HCT116 (cell line): Measurements from ENCODE around the gene UTP15. TPM values are rescaled to one million over a fixed set of nuclear protein-coding genes. Genes with fewer than 3 reads are reported as not detected.

Experiments
- ATAC-seq: fragments of 200-7000 bp; cut with Tn5 transposase; 2 replicates; pipeline ENCODE4 v1.9.1; 2020; ENCODE audit warnings: mild to moderate bottlenecking, moderate library complexity
- BruUV-seq: library from RNA; stranded (reverse); fragments of 400-500 nt; replicated peaks from 2 replicates; lab custom pipeline; 2021; lab: Mats Ljungman, UMichigan
- CTCF ChIA-PET: fragments of 300-600 bp; sonication (Branson Sonifier 250); formaldehyde crosslinking; loops from one replicate; lab custom pipeline; 2021; ENCODE audit warnings: antibody characterized with exemption; lab: Charles Lee
- POLR2A ChIA-PET: fragments of 300-600, 350-600 bp; sonication (Branson Sonifier 250); formaldehyde crosslinking; loops from one replicate; lab custom pipeline; 2021; ENCODE audit warnings: antibody characterized with exemption; lab: Charles Lee
- RAD21 ChIA-PET, 2 experiments: fragments of 300-600 bp; sonication (Branson Sonifier 250); formaldehyde crosslinking; loops; one replicate each; lab custom pipeline; 2023; ENCODE audit warnings: low total read pairs in 2 of 2; ENCODE audit not compliant: uncharacterized antibody in 2 of 2, unreplicated experiment in 2 of 2, low non-redundant PET in 1 of 2; lab: Charles Lee
- DNase-seq: peaks from one replicate; pipeline ENCODE4 v3.0.0-alpha.2; 2010; ENCODE audit warnings: low read depth, low spot score
- H2AFZ ChIP-seq: fragments of 200-600 bp; shearing (Covaris generic), sonication (generic); 2 replicates; pipeline ENCODE4 v1.6.1; 2017; ENCODE audit warnings: low read depth, mixed run types, mixed read lengths, antibody characterized with exemption, low read length; ENCODE audit not compliant: poor library complexity, severe bottlenecking
- H3K27ac ChIP-seq: 2 replicates; pipeline ENCODE4 v1.5.1; 2012; ENCODE audit warnings: low read depth, low read length
- H3K27me3 ChIP-seq: fragments of 200-600 bp; sonication (generic); 2 replicates; pipeline ENCODE4 v1.6.1; 2016; ENCODE audit warnings: mixed run types, low read length, mixed read lengths; ENCODE audit not compliant: insufficient read depth
- H3K36me3 ChIP-seq, 2 experiments: fragments of 200-500 bp in 1 of 2; fragments of 200-600 bp in 1 of 2; sonication (Bioruptor generic) in 1 of 2; sonication (generic) in 1 of 2; 2 replicates each; pipeline versions ENCODE4 v1.5.1 to v1.6.1; 2014 to 2016; ENCODE audit warnings: low read length in 2 of 2, inconsistent platforms in 1 of 2, mixed read lengths in 1 of 2, mixed run types in 1 of 2; ENCODE audit not compliant: insufficient read depth in 2 of 2, control insufficient read depth in 1 of 2
- H3K4me1 ChIP-seq, 2 experiments: fragments of 200-600 bp in 1 of 2; sonication (generic) in 1 of 2; 2 replicates each; pipeline versions ENCODE4 v1.5.1 to v1.6.1; 2012 to 2017; ENCODE audit warnings: low read length in 2 of 2, inconsistent platforms in 1 of 2, mild to moderate bottlenecking in 1 of 2, mixed read lengths in 1 of 2, mixed run types in 1 of 2, moderate library complexity in 1 of 2; ENCODE audit not compliant: insufficient read depth in 2 of 2, control insufficient read depth in 1 of 2
- H3K4me2 ChIP-seq: fragments of 200-600 bp; sonication (generic); 2 replicates; pipeline ENCODE4 v1.6.1; 2017; ENCODE audit warnings: mixed run types, low read length, mixed read lengths
- H3K4me3 ChIP-seq, 2 experiments: fragments of 200-600 bp in 1 of 2; sonication (generic) in 1 of 2; replicated peaks in 1 of 2; 2 replicates each; pipeline ENCODE4 v1.5.1; 2011 to 2016; ENCODE audit warnings: low read length in 2 of 2, control low read depth in 1 of 2, low read depth in 1 of 2, mild to moderate bottlenecking in 1 of 2, mixed read lengths in 1 of 2, mixed run types in 1 of 2
- H3K79me2 ChIP-seq: fragments of 200-600 bp; sonication (generic); 2 replicates; pipeline ENCODE4 v1.6.1; 2017; ENCODE audit warnings: mild to moderate bottlenecking, mixed run types, low read length, moderate library complexity, mixed read lengths; ENCODE audit not compliant: insufficient read depth
- H3K9ac ChIP-seq: fragments of 200-600 bp; sonication (generic); 2 replicates; pipeline ENCODE4 v1.6.1; 2016; ENCODE audit warnings: low read length, mixed read lengths
- H3K9me2 ChIP-seq: fragments of 200-600 bp; sonication (generic), shearing (Covaris generic); 2 replicates; pipeline ENCODE4 v1.6.1; 2017; ENCODE audit warnings: mixed run types, mild to moderate bottlenecking, moderate library complexity; ENCODE audit not compliant: insufficient read depth
- H3K9me3 ChIP-seq, 2 experiments: fragments of 200-500 bp in 1 of 2; fragments of 200-600 bp in 1 of 2; sonication (Bioruptor generic) in 1 of 2; sonication (generic) in 1 of 2; 2 replicates each; pipeline ENCODE4 v1.6.1; 2014 to 2017; ENCODE audit warnings: low read length in 2 of 2, mixed read lengths in 2 of 2, inconsistent platforms in 1 of 2, low read depth in 1 of 2, mild to moderate bottlenecking in 1 of 2, mixed run types in 1 of 2, moderate library complexity in 1 of 2; ENCODE audit not compliant: control insufficient read depth in 1 of 2, insufficient read depth in 1 of 2
- H4K20me1 ChIP-seq: fragments of 200-600 bp; sonication (generic), shearing (Covaris generic); 2 replicates; pipeline ENCODE4 v1.6.1; 2017; ENCODE audit warnings: mixed run types, mild to moderate bottlenecking, moderate library complexity; ENCODE audit not compliant: insufficient read depth
- CBX3 ChIP-seq: IDR thresholded peaks from 2 replicates; pipeline ENCODE4 v1.6.1; 2012; ENCODE audit warnings: low read depth
- CEBPB ChIP-seq: IDR thresholded peaks from 2 replicates; pipeline ENCODE4 v1.6.1; 2012; ENCODE audit warnings: low read depth
- EGR1 ChIP-seq: IDR thresholded peaks from 2 replicates; pipeline ENCODE4 v1.6.1; 2012; ENCODE audit warnings: low read depth
- EZH2 ChIP-seq: fragments of 200-600 bp; sonication (generic); IDR thresholded peaks from 2 replicates; pipeline ENCODE4 v1.6.1; 2017; ENCODE audit warnings: antibody characterized with exemption, mixed run types
- EZH2phosphoT487 ChIP-seq: fragments of 200-600 bp; IDR thresholded peaks from 2 replicates; pipeline ENCODE4 v1.6.1; 2018; ENCODE audit warnings: antibody characterized with exemption, borderline replicate concordance
- FOSL1 ChIP-seq: IDR thresholded peaks from 2 replicates; pipeline ENCODE4 v1.6.1; 2012; ENCODE audit warnings: low read depth
- JUND ChIP-seq: IDR thresholded peaks from 2 replicates; pipeline ENCODE4 v1.6.1; 2012
- POLR2A ChIP-seq: IDR thresholded peaks from 2 replicates; pipeline ENCODE4 v1.7.0; 2011; ENCODE audit warnings: borderline replicate concordance; ENCODE audit not compliant: insufficient read depth, insufficient read length; ENCODE audit errors: extremely low read depth
- RAD21 ChIP-seq: IDR thresholded peaks from 2 replicates; pipeline ENCODE4 v1.6.1; 2012; ENCODE audit warnings: low read depth, mild to moderate bottlenecking
- SIN3A ChIP-seq: IDR thresholded peaks from 2 replicates; pipeline ENCODE4 v1.6.1; 2012; ENCODE audit warnings: low read depth
- SP1 ChIP-seq: IDR thresholded peaks from 2 replicates; pipeline ENCODE4 v1.6.1; 2012; ENCODE audit warnings: low read depth
- SRF ChIP-seq: IDR thresholded peaks from 2 replicates; pipeline ENCODE4 v1.6.1; 2012; ENCODE audit warnings: low read depth
- YY1 ChIP-seq: IDR thresholded peaks from 2 replicates; pipeline ENCODE4 v1.6.1; 2011; ENCODE audit warnings: low read length, low read depth, moderate library complexity, mild to moderate bottlenecking; ENCODE audit not compliant: insufficient replicate concordance; ENCODE audit errors: extremely low read depth
- ZFX ChIP-seq: fragments of 450-650 bp; IDR thresholded peaks from 2 replicates; pipeline ENCODE4 v1.6.1; 2017
- ZNF274 ChIP-seq: fragments of 200-500 bp; sonication (Bioruptor generic); IDR thresholded peaks from 2 replicates; pipeline ENCODE4 v1.6.1; 2014; ENCODE audit warnings: mild to moderate bottlenecking, low read depth, low read length, inconsistent platforms
- intact Hi-C: fragments of 100-400 bp; cut with micrococcal nuclease; formaldehyde crosslinking; loops from 2 replicates; pipeline ENCODE4 v1.10.0; 2022
- total RNA-seq: library from RNA; stranded (reverse); gene quantifications from one replicate; pipeline ENCODE4 v1.2.1, GENCODE V29; 2021; ENCODE audit not compliant: unreplicated experiment
- TF ChIP-seq, protein P1 (sequence below): IDR thresholded peaks from 2 replicates; pipeline ENCODE4 v1.6.1; 2012
- TF ChIP-seq, protein P2 (sequence below): IDR thresholded peaks from 2 replicates; pipeline ENCODE4 v1.6.1; 2012
- TF ChIP-seq, protein P3 (sequence below), 3 experiments: fragments of 200-600 bp in 1 of 3; sonication (generic) in 1 of 3; IDR thresholded peaks in 2 of 3; conservative IDR thresholded peaks in 1 of 3; 2 replicates each; pipeline ENCODE4 v1.5.1; 2012 to 2017; ENCODE audit warnings: low read depth in 2 of 3, low read length in 2 of 3, antibody characterized with exemption in 1 of 3, borderline replicate concordance in 1 of 3, control low read depth in 1 of 3, mild to moderate bottlenecking in 1 of 3, mixed read lengths in 1 of 3, mixed run types in 1 of 3, moderate library complexity in 1 of 3; ENCODE audit not compliant: insufficient read depth in 1 of 3

Gene UTP15
- total RNA-seq, 1 experiment from 2014 or later, result 39.3 TPM

DNA sequence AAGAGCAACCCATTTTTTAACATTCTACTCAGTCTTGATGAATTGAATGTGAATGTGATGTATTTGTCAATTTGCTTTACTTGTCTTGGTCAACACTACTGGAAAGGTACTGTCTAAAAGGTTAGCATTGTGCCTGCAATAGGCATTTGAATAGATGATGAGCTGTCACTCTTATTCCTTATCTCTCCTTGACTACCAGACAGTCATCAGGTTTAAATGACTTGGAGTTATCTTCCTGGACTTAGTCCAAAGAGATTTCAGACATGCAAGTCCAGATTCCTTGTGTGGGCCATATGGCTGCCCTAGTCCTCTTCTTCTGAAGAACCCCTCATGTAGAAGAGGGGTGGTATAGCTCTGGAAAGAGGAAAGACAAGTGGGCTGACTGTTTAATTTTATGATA is 65.2 kb downstream of the UTP15 start:
- Histone ChIP-seq H3K27me3 (no peaks in the 10 kb centered on the region), H2AFZ (no peak overlapping the region), H3K4me3 (no peak overlapping the region), H3K4me1 (peaks cover 0 to 13% of the 10 kb centered on the region in 2 experiments; a peak in 2 of 4 replicates), H3K79me2 (no peaks in the 10 kb centered on the region), H4K20me1 (no peaks in the 10 kb centered on the region), H3K36me3 (no peaks in the 10 kb centered on the region), H3K27ac (no peak overlapping the region), H3K9me2 (no peaks in the 10 kb centered on the region), H3K4me2 (no peak overlapping the region), H3K9me3 (no peaks in the 10 kb centered on the region), H3K9ac (no peak overlapping the region)
- intact Hi-C loops, result no loop called here
- ChIA-PET CTCF (no interaction called here), POLR2A (no interaction called here), RAD21 (no interaction called here)
- TF ChIP-seq YY1 (no peak), ZFX (no peak), SIN3A (no peak), JUND (no peak), CBX3 (no peak), EZH2phosphoT487 (no peak), FOSL1 (no peak), POLR2A (no peak), SP1 (no peak), RAD21 (no peak), SRF (no peak), EZH2 (no peak), EGR1 (no peak), CEBPB (no peak), ZNF274 (no peak)
- TF ChIP-seq, protein P1, sequence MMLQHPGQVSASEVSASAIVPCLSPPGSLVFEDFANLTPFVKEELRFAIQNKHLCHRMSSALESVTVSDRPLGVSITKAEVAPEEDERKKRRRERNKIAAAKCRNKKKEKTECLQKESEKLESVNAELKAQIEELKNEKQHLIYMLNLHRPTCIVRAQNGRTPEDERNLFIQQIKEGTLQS, result no peak
- TF ChIP-seq, protein P2, sequence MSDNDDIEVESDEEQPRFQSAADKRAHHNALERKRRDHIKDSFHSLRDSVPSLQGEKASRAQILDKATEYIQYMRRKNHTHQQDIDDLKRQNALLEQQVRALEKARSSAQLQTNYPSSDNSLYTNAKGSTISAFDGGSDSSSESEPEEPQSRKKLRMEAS, result no peak
- TF ChIP-seq, protein P3, sequence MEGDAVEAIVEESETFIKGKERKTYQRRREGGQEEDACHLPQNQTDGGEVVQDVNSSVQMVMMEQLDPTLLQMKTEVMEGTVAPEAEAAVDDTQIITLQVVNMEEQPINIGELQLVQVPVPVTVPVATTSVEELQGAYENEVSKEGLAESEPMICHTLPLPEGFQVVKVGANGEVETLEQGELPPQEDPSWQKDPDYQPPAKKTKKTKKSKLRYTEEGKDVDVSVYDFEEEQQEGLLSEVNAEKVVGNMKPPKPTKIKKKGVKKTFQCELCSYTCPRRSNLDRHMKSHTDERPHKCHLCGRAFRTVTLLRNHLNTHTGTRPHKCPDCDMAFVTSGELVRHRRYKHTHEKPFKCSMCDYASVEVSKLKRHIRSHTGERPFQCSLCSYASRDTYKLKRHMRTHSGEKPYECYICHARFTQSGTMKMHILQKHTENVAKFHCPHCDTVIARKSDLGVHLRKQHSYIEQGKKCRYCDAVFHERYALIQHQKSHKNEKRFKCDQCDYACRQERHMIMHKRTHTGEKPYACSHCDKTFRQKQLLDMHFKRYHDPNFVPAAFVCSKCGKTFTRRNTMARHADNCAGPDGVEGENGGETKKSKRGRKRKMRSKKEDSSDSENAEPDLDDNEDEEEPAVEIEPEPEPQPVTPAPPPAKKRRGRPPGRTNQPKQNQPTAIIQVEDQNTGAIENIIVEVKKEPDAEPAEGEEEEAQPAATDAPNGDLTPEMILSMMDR (IDR thresholded peaks at IDR 0.05 in 2 of 3, conservative IDR thresholded peaks at IDR 0.05 in 1 of 3; ENCODE audit: borderline replicate concordance in 1 of 3, insufficient read depth in 1 of 3, low read depth in 2 of 3, low read length in 2 of 3), result no peak
- BruUV-seq, result no TSS peak
- DNase-seq (no peak), ATAC-seq (no peak)
